Testis (tissue), 3 donors: ENCODE data around the gene TRPC5OS. TPM values are rescaled to one million over a fixed set of nuclear protein-coding genes. Genes with fewer than 3 reads are reported as not detected.

ENCODE experiments used
- DNase-seq: peaks from one replicate; pipeline ENCODE4 v3.0.0-alpha.2; 2019
- H3K27ac ChIP-seq, 2 donors: fragments of 200-600 bp; sonication (generic); one replicate each; pipeline ENCODE4 v1.5.1; 2019
- H3K27me3 ChIP-seq: fragments of 200-600 bp; sonication (generic); one replicate; pipeline ENCODE4 v1.5.1; 2019
- H3K36me3 ChIP-seq: fragments of 200-600 bp; sonication (generic); one replicate; pipeline ENCODE4 v1.5.1; 2017; ENCODE audit warnings: low read depth; ENCODE audit errors: missing control alignments
- H3K4me1 ChIP-seq: fragments of 200-600 bp; sonication (generic); one replicate; pipeline ENCODE4 v1.5.1; 2019
- H3K4me3 ChIP-seq, 2 donors: fragments of 200-600 bp; sonication (generic); one replicate each; pipeline ENCODE4 v1.5.1; 2017 to 2019
- H3K9me3 ChIP-seq: fragments of 200-600 bp; sonication (generic); one replicate; pipeline ENCODE4 v1.5.1; 2017
- POLR2A ChIP-seq: fragments of 450-650 bp; IDR thresholded peaks from one replicate; pipeline ENCODE4 v1.6.1; 2017; ENCODE audit warnings: antibody characterized with exemption, mild to moderate bottlenecking, moderate library complexity
- WGBS, 2 donors: methylation state at CpG; one replicate each; pipeline ENCODE4 v1.1.5; 2018; 5-methylcytosine and 5-hydroxymethylcytosine counted together
- intact Hi-C: fragments of 100-400 bp; cut with DNase I; formaldehyde crosslinking; loops from one replicate; pipeline ENCODE4 v1.15.1; 2023; ENCODE audit warnings: low total_unique reads
- polyA plus RNA-seq: library from polyadenylated mRNA; stranded (reverse); fragments of 350-450 nt; fragmentation: Illumina TruSeq; extraction: RNeasy Lipid Tissue Mini Kit (QIAGEN cat#74804); gene quantifications from one replicate; pipeline ENCODE4 v1.2.3, GENCODE V29; 2014; ENCODE audit warnings: low read depth, low replicate concordance; ENCODE audit not compliant: insufficient read depth
- total RNA-seq, 2 donors: library from RNA; depleted of rRNA; stranded (reverse); fragments of >200 nt; gene quantifications; one replicate each; pipeline ENCODE4 v1.2.3, GENCODE V29; 2016
- TF ChIP-seq, protein P1 (sequence below), 3 experiments: fragments of 450-650 bp in 2 of 3; fragments of 200-600 bp in 1 of 3; sonication (generic) in 1 of 3; IDR thresholded peaks; one replicate each; pipeline ENCODE4 v1.5.1; 2016 to 2019; ENCODE audit warnings: antibody characterized with exemption in 3 of 3, mild to moderate bottlenecking in 2 of 3, moderate library complexity in 1 of 3

TRPC5OS gene
- total and polyA plus RNA-seq, 3 donors from 2014 or later: 49.8 to 112 (median 103) TPM

DNA sequence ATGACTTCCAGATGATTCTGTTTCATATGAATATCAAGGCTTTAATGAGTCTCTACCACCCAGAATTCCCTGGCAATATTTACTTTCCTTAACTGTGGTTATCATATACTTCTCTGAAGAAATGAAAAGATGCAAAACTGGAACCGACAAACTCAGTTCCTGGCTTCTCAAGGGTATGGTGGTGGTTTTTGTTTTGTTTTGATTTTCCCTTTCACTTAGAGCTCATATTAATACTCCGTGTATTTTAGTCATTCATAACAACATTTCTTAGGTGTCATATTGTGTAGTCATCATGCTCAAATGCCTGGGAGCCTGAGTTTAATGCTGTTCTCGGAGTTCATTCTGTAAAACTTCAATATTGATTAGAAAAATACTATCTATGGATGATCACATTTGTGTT is 665 bp downstream of the TRPC5OS start:
- no peak for DNase-seq
- intact Hi-C loops: no loop called here
- H3K27ac ChIP-seq: peak overlapping the region in 1 of 2 donors; percentile 8
- no peaks in the 10 kb centered on the region for H3K4me1 ChIP-seq
- H3K4me3 ChIP-seq: peak overlapping the region in 1 of 2 donors; percentile 26
- TF ChIP-seq POLR2A: no peak
- TF ChIP-seq, protein P1, sequence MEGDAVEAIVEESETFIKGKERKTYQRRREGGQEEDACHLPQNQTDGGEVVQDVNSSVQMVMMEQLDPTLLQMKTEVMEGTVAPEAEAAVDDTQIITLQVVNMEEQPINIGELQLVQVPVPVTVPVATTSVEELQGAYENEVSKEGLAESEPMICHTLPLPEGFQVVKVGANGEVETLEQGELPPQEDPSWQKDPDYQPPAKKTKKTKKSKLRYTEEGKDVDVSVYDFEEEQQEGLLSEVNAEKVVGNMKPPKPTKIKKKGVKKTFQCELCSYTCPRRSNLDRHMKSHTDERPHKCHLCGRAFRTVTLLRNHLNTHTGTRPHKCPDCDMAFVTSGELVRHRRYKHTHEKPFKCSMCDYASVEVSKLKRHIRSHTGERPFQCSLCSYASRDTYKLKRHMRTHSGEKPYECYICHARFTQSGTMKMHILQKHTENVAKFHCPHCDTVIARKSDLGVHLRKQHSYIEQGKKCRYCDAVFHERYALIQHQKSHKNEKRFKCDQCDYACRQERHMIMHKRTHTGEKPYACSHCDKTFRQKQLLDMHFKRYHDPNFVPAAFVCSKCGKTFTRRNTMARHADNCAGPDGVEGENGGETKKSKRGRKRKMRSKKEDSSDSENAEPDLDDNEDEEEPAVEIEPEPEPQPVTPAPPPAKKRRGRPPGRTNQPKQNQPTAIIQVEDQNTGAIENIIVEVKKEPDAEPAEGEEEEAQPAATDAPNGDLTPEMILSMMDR (IDR thresholded peaks at IDR 0.05): no peak
- 42 to 73% methylated on average over 3 of the region's 3 CpGs for WGBS, 2 donors
- H3K9me3 ChIP-seq: no peaks in the 10 kb centered on the region
- H3K27me3 ChIP-seq: no peaks in the 10 kb centered on the region
- no peaks in the 10 kb centered on the region for H3K36me3 ChIP-seq

- H3K36me3 ChIP-seq: no peaks in the 10 kb centered on the region
- H3K4me1 ChIP-seq: no peaks in the 10 kb centered on the region
- TF ChIP-seq, protein P1 (IDR thresholded peaks at IDR 0.05): no peak
- no peak for TF ChIP-seq POLR2A
- no peak for DNase-seq
- no peaks in the 10 kb centered on the region for H3K9me3 ChIP-seq
- intact Hi-C loops: no loop called here
- WGBS, 2 donors: 74 to 84% methylated on average over 3 of the region's 3 CpGs
- no peaks in the 10 kb centered on the region for H3K27me3 ChIP-seq
- H3K4me3 ChIP-seq: peak overlapping the region in 1 of 2 donors; percentile 26
- H3K27ac ChIP-seq: no peak overlapping the region
These were observed 1.7 kb downstream of the TRPC5OS start for GRCh38 chrX:111877681-111878080.

- TF ChIP-seq, protein P1 (IDR thresholded peaks at IDR 0.05): no peak
- no peak for TF ChIP-seq POLR2A
- Histone ChIP-seq H3K9me3 (no peaks in the 10 kb centered on the region), H3K4me1 (no peaks in the 10 kb centered on the region), H3K36me3 (no peaks in the 10 kb centered on the region), H3K27ac (no peak overlapping the region), H3K4me3 (no peak overlapping the region), H3K27me3 (no peaks in the 10 kb centered on the region)
- 54% methylated on average over 1 of the region's 1 CpG; no CpG with 5 or more reads in 1 of the 2 donors for WGBS, 2 donors
- DNase-seq: no peak
- intact Hi-C loops: no loop called here
These were observed 4.8 kb downstream of the TRPC5OS start for GRCh38 chrX:111880735-111881134.

DNA sequence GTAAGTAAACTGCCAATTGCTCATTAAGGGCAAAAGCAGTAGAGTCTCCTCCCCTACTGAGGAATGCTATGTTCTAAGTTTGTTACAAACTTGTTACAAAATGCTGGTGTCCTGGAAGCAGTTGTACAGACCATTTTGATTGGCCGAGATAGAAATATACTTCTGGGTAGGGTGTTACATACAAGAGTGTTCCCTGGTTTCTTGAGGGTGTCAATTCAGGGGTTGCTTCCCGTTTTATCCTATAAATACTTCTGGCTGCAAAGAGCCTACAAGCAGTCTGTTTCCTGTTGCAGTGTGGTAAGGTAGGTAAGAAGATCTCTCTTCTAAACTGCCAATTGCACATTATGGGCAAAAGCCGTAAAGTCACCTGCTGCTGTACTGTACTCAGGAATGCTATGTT is 5.7 kb downstream of the TRPC5OS start:
- H3K27ac ChIP-seq: no peak overlapping the region
- H3K27me3 ChIP-seq: no peaks in the 10 kb centered on the region
- 31 to 41% methylated on average over 2 to 3 of the region's 3 CpGs for WGBS, 2 donors
- no peaks in the 10 kb centered on the region for H3K9me3 ChIP-seq
- no peaks in the 10 kb centered on the region for H3K36me3 ChIP-seq
- H3K4me1 ChIP-seq: no peaks in the 10 kb centered on the region
- intact Hi-C loops: no loop called here
- TF ChIP-seq, protein P1 (IDR thresholded peaks at IDR 0.05): no peak
- no peak for TF ChIP-seq POLR2A
- DNase-seq: peak; percentile 20
- H3K4me3 ChIP-seq: no peak overlapping the region

GRCh38 chrX:111886678-111887077 is 10.7 kb downstream of the TRPC5OS start:
- 75 to 80% methylated on average over 2 of the region's 2 CpGs for WGBS, 2 donors

More at GRCh38 chrX:111886678-111887077, 10.7 kb downstream of the TRPC5OS start:
- intact Hi-C loops: no loop called here
- no peaks in the 10 kb centered on the region for H3K36me3 ChIP-seq
- no peak overlapping the region for H3K4me3 ChIP-seq
- DNase-seq: no peak
- H3K4me1 ChIP-seq: no peaks in the 10 kb centered on the region
- no peaks in the 10 kb centered on the region for H3K27me3 ChIP-seq
- TF ChIP-seq, protein P1 (IDR thresholded peaks at IDR 0.05): no peak
- no peak for TF ChIP-seq POLR2A
- H3K9me3 ChIP-seq: no peaks in the 10 kb centered on the region
- H3K27ac ChIP-seq: no peak overlapping the region
